ENCODE results near the gene RSAD1. TPM values are rescaled to one million over a fixed set of nuclear protein-coding genes. Genes with fewer than 3 reads are reported as not detected.
A peak's percentile ranks its signal among the peaks of the same experiment; 100 is the strongest.

Gene RSAD1
- total RNA-seq, 1 donor from 2014 or later: 42.4 TPM

DNA sequence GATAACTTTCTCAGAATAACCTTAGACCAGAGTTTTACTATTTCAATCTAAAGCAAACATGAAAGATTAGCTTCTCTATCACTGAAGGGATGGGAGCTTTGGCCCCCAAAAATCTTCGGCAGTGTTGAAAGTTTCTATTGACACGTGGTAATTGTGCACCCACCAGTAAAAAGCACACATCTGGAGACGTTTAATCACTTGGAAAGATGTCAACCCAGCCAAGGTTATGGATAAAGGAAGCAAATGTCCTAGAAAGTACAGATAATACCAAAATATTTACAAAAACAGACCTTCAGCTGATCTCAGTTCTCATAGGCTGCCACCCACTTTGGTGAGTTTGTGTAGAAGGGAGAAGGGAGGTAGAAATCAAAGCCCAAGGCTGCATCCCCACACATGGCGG is 34.8 kb downstream of the RSAD1 start:
- Mint-ChIP-seq H3K36me3 (ENCODE audit: low read depth) (no peaks in the 10 kb centered on the region), H3K27me3 (ENCODE audit: low read depth) (no peaks in the 10 kb centered on the region), H3K4me3 (no peak overlapping the region), H3K4me1 (peaks cover 47% of the 10 kb centered on the region), H3K27ac (ENCODE audit: unreplicated experiment) (no peak overlapping the region), H3K9me3 (no peaks in the 10 kb centered on the region)
- no peak for TF ChIP-seq CTCF (conservative IDR thresholded peaks at IDR 0.05)
- DNase-seq (ENCODE audit: low read depth, low spot score): no peak

GRCh38 chr17:50514388-50514787 is 35.7 kb downstream of the RSAD1 start:
- no peak for TF ChIP-seq CTCF (conservative IDR thresholded peaks at IDR 0.05)
- Mint-ChIP-seq H3K27me3 (ENCODE audit: low read depth) (no peaks in the 10 kb centered on the region), H3K36me3 (ENCODE audit: low read depth) (no peaks in the 10 kb centered on the region), H3K4me1 (peaks cover 41% of the 10 kb centered on the region), H3K4me3 (no peak overlapping the region), H3K9me3 (no peaks in the 10 kb centered on the region), H3K27ac (ENCODE audit: unreplicated experiment) (no peak overlapping the region)
- DNase-seq (ENCODE audit: low read depth, low spot score): no peak

- no peak for DNase-seq (ENCODE audit: low read depth, low spot score)
- H3K36me3 Mint-ChIP-seq (ENCODE audit: low read depth): no peaks in the 10 kb centered on the region
- H3K4me1 Mint-ChIP-seq: peaks cover 36% of the 10 kb centered on the region
- TF ChIP-seq CTCF (conservative IDR thresholded peaks at IDR 0.05): no peak
- H3K9me3 Mint-ChIP-seq: no peaks in the 10 kb centered on the region
- peak overlapping the region; percentile 1 for H3K4me3 Mint-ChIP-seq
- no peaks in the 10 kb centered on the region for H3K27me3 Mint-ChIP-seq (ENCODE audit: low read depth)
- H3K27ac Mint-ChIP-seq (ENCODE audit: unreplicated experiment): no peak overlapping the region
Observed at GRCh38 chr17:50514936-50515702, 36.5 kb downstream of the RSAD1 start.

DNA sequence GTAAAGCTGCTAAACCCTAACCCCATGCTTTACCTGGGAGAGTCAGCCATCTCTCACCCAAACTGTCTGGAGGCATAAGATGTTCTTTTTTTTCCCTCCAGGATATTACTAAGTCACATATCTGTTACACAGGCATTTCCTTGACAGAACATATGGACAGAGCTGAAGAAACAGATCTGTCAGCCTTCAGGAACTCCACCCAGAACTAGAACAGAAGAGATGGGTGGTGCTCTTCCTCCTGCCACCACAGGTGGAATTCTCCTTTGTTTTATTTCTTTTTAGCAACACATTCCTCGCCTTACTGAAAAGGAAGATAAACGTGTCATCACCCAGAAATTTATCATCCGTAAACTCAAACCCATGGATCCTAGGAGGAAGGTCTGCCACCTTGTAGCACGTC is 38.4 kb downstream of the RSAD1 start:
- H3K4me1 Mint-ChIP-seq: peaks cover 22% of the 10 kb centered on the region
- H3K27me3 Mint-ChIP-seq (ENCODE audit: low read depth): no peaks in the 10 kb centered on the region
- no peaks in the 10 kb centered on the region for H3K36me3 Mint-ChIP-seq (ENCODE audit: low read depth)
- H3K27ac Mint-ChIP-seq (ENCODE audit: unreplicated experiment): no peak overlapping the region
- no peak for TF ChIP-seq CTCF (conservative IDR thresholded peaks at IDR 0.05)
- H3K4me3 Mint-ChIP-seq: no peak overlapping the region
- DNase-seq (ENCODE audit: low read depth, low spot score): no peak
- H3K9me3 Mint-ChIP-seq: no peaks in the 10 kb centered on the region

DNA sequence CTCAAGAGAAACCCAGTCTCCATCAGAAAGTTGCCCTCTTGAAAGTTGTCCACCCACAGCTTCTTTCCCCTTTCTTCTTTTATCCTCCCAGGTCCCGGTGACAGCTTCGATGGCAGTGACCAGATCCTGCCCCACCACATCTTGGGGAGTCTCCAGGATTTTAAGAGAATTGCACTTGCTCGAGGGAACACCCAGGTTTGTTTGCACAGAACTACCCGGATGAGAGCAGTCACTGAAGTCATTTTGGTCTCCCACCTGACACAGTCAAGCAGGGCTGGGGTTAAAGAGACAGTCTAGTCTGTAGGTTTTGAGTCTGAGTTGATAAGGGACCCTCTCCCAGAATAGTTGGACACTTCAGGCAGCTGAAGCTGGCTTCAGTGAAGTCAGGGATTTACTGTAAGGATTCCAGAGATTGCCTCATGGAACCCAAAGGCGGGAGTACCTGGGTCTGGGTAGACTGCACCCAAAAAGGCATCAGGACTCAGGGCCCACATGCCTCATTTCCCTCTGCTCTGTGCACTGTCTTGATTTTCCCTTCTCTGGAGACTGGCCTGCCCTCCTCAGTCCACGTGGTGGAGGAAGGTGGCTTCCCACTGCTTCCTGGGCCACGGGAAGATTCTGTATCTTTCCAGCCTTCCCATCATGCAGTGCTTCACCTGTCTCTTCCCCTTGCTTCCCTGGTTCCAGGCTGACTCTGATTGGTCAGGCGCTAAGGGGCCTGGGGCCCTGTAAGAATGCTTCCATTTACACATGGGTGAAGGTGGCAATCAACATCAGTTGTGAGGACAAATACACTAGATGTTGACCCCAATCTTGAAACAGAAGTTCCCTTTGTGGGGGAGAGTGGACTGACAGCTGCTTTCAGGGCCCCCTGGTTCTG is 39.1 kb downstream of the RSAD1 start:
- TF ChIP-seq CTCF (conservative IDR thresholded peaks at IDR 0.05): no peak
- Mint-ChIP-seq H3K9me3 (no peaks in the 10 kb centered on the region), H3K36me3 (ENCODE audit: low read depth) (no peaks in the 10 kb centered on the region), H3K4me3 (no peak overlapping the region), H3K4me1 (peaks cover 22% of the 10 kb centered on the region), H3K27me3 (ENCODE audit: low read depth) (no peaks in the 10 kb centered on the region), H3K27ac (ENCODE audit: unreplicated experiment) (no peak overlapping the region)
- no peak for DNase-seq (ENCODE audit: low read depth, low spot score)

Data from neural crest cell (in vitro differentiated cells).